Measurements from ENCODE around the gene LYSMD2. TPM values are rescaled to one million over a fixed set of nuclear protein-coding genes. Genes with fewer than 3 reads are reported as not detected.

Gene LYSMD2
- polyA plus RNA-seq, 2 of the 4 experiments (the other 2 are of a cell fraction) = 18.3 to 29.2 TPM

- TF ChIP-seq USF2 (IDR thresholded peaks at IDR 0.05) = no peak
- no peak for TF ChIP-seq ZC3H11A (IDR thresholded peaks at IDR 0.05)
- TF ChIP-seq, protein P1, sequence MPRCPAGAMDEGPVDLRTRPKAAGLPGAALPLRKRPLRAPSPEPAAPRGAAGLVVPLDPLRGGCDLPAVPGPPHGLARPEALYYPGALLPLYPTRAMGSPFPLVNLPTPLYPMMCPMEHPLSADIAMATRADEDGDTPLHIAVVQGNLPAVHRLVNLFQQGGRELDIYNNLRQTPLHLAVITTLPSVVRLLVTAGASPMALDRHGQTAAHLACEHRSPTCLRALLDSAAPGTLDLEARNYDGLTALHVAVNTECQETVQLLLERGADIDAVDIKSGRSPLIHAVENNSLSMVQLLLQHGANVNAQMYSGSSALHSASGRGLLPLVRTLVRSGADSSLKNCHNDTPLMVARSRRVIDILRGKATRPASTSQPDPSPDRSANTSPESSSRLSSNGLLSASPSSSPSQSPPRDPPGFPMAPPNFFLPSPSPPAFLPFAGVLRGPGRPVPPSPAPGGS (IDR thresholded peaks at IDR 0.05) = no peak
- no peak for TF ChIP-seq HOXA7 (CRISPR knock-in tag; IDR thresholded peaks at IDR 0.05)
- no peak for TF ChIP-seq NR3C1 (IDR thresholded peaks at IDR 0.05)
These were observed 16.8 kb upstream of the LYSMD2 start (continued) for GRCh38 chr15:51754267-51754666.

DNA sequence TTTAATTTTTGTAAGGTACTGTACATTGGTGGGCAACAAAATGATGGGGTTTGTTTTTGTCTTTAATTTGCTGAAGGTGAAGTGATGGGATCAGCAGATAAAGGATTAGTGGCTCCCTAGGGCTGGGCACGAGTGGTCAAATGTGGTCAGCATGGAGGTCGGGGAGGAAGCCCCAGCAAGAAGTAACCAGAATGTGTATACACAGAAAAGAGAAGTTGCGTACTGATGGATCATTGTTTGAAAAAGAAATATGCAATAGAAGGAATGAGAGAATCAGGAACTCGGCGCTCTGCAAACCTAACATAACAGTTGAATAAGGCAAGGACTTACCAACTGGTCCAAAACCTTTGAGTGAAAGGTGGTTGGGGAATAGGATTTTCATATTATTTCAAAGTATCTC lies 15.4 kb upstream of the LYSMD2 start:
- no peak for DNase-seq (ENCODE audit: low read depth in 1 of 2, low spot score in 1 of 2)
- peaks cover 3% of the 10 kb centered on the region; the same call in 1 of the 3 replicates for H3K4me1 ChIP-seq
- ChIA-PET POLR2A (no interaction called here), CTCF (interaction anchor here (0.6 to 16.6 kb wide), 6 partner anchors 8 to 103 kb away, joined by 3 to 193 read pairs (median 6); partner anchors contain the start of gene LYSMD2)
- no peak overlapping the region for H3K27ac ChIP-seq
- no peak overlapping the region for H3K4me2 ChIP-seq
- ATAC-seq = no peak
- no peaks in the 10 kb centered on the region for H3K9me3 ChIP-seq
- H3K4me3 ChIP-seq = no peak overlapping the region
- WGBS (ENCODE audit: missing lambda C conversion rate) = 66% methylated on average over 5 of the region's 5 CpGs
- TF ChIP-seq, protein P2, sequence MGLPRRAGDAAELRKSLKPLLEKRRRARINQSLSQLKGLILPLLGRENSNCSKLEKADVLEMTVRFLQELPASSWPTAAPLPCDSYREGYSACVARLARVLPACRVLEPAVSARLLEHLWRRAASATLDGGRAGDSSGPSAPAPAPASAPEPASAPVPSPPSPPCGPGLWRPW (IDR thresholded peaks at IDR 0.05) = no peak
- no peak for TF ChIP-seq MAZ (IDR thresholded peaks at IDR 0.05; ENCODE audit: borderline replicate concordance, low read depth, low read length)
- TF ChIP-seq RFX5 (IDR thresholded peaks at IDR 0.05) = no peak
- TF ChIP-seq, protein P3, sequence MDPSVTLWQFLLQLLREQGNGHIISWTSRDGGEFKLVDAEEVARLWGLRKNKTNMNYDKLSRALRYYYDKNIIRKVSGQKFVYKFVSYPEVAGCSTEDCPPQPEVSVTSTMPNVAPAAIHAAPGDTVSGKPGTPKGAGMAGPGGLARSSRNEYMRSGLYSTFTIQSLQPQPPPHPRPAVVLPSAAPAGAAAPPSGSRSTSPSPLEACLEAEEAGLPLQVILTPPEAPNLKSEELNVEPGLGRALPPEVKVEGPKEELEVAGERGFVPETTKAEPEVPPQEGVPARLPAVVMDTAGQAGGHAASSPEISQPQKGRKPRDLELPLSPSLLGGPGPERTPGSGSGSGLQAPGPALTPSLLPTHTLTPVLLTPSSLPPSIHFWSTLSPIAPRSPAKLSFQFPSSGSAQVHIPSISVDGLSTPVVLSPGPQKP (IDR thresholded peaks at IDR 0.05; ENCODE audit: low read depth, low read length) = no peak
- TF ChIP-seq E2F6 (IDR thresholded peaks at IDR 0.05; ENCODE audit: borderline replicate concordance, low read depth) = no peak
- TF ChIP-seq TP53 (CRISPR knock-in tag; IDR thresholded peaks at IDR 0.05) = no peak
- TF ChIP-seq CEBPB (IDR thresholded peaks at IDR 0.05) = no peak
- TF ChIP-seq HOXA7 (CRISPR knock-in tag; IDR thresholded peaks at IDR 0.05) = no peak
- TF ChIP-seq CBX8 (IDR thresholded peaks at IDR 0.05) = no peak
- TF ChIP-seq, protein P4, sequence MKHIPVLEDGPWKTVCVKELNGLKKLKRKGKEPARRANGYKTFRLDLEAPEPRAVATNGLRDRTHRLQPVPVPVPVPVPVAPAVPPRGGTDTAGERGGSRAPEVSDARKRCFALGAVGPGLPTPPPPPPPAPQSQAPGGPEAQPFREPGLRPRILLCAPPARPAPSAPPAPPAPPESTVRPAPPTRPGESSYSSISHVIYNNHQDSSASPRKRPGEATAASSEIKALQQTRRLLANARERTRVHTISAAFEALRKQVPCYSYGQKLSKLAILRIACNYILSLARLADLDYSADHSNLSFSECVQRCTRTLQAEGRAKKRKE (CRISPR knock-in tag; IDR thresholded peaks at IDR 0.05; ENCODE audit: low read depth) = no peak
- TF ChIP-seq RAD21 (conservative IDR thresholded peaks at IDR 0.05 in 1 of 2, IDR thresholded peaks at IDR 0.05 in 1 of 2) = no peak
- no peak for TF ChIP-seq TFCP2L1 (CRISPR knock-in tag; IDR thresholded peaks at IDR 0.05)
- no peak for TF ChIP-seq HOXB5 (CRISPR knock-in tag; IDR thresholded peaks at IDR 0.05)
- no peak for TF ChIP-seq BHLHE40 (IDR thresholded peaks at IDR 0.05; ENCODE audit: low read depth, low read length)
- TF ChIP-seq MYC (IDR thresholded peaks at IDR 0.05; ENCODE audit: borderline replicate concordance, low read length) = no peak
- no peak for TF ChIP-seq NFE2L2 (conservative IDR thresholded peaks at IDR 0.05; ENCODE audit: low read length)
- FAIRE-seq = no peak
